ENCODE measurements around the gene ZNF683. TPM values are rescaled to one million over a fixed set of nuclear protein-coding genes. Genes with fewer than 3 reads are reported as not detected.
A peak's percentile ranks its signal among the peaks of the same experiment; 100 is the strongest.

Gene ZNF683
- total and polyA plus RNA-seq, 9 of the 15 experiments (the other 6 are each of a cell fraction or from before 2014, with no cell fraction given) = not detected

DNA sequence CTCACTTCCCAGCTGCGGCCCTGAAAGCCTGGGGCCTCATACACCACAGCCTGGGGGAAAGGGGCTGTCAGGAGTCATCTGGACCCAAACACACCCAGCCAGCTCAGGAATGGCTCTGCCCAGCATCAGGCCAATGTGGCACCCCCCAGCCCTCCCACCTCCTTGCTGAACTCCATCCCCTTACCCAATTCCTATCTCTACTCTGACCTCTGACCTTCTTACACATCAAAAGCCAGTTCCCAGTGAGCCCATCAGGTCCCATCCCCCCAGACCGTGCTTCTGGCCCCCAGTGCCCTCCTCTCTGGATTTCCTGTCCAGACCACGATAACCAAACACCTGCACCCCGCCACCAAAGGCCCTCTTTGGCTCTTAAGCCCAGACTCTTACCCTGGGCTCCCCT is 34.9 kb downstream of the ZNF683 start:
- FAIRE-seq (no peak), DNase-seq (ENCODE audit: extremely low read depth in 1 of 4, low spot score in 3 of 4) (no peak), ATAC-seq (no peak)
- WGBS (ENCODE audit: insufficient coverage, low coverage, missing lambda C conversion rate) = 85% methylated on average over 4 of the region's 4 CpGs
- intact Hi-C loops (cut with micrococcal nuclease) = no loop called here
- Histone ChIP-seq H2AFZ (ENCODE audit: low read depth, low read length) (peak overlapping the region; percentile 98), H3K9me3 (replicated peaks; ENCODE audit: control insufficient read depth, insufficient read depth, low read depth, low read length) (no peaks in the 10 kb centered on the region), H3K4me3 (no peak overlapping the region), H4K20me1 (replicated peaks; ENCODE audit: control insufficient read depth, insufficient read depth, low read length) (no peaks in the 10 kb centered on the region), H3K9ac (ENCODE audit: insufficient read depth in 1 of 2, low read depth in 2 of 2, low read length in 2 of 2) (peak overlapping the region; percentile 80 to 95; a peak in 3 of 4 replicates), H3K4me1 (replicated peaks in 1 of 2; ENCODE audit: control insufficient read depth in 2 of 2, insufficient read depth in 2 of 2, low read length in 2 of 2) (peaks cover 14 to 21% of the 10 kb centered on the region in 2 experiments), H3K27me3 (ENCODE audit: control insufficient read depth in 2 of 2, insufficient read depth in 2 of 2, low read length in 2 of 2) (no peaks in the 10 kb centered on the region), H3K36me3 (ENCODE audit: control insufficient read depth, insufficient read depth, low read length) (no peaks in the 10 kb centered on the region), H3K27ac (ENCODE audit: extremely low read depth, low read depth, low read length) (peak overlapping the region; percentile 85; the same call in 2 of the 3 replicates), H3K4me2 (ENCODE audit: insufficient read depth, low read length) (no peak overlapping the region), H3K79me2 (ENCODE audit: control insufficient read depth, insufficient read depth, low read length) (no peaks in the 10 kb centered on the region), H3K9me1 (ENCODE audit: control insufficient read depth, insufficient read depth, low read length) (peaks cover 4% of the 10 kb centered on the region)
- POLR2A ChIA-PET = interaction anchor here (0.8 to 3.1 kb wide), 6 partner anchors 8 to 92 kb away, joined by 3 to 24 read pairs (median 5); no protein-coding TSS in a partner anchor
- CTCF ChIA-PET (ENCODE audit: low intra/inter-chr PET ratio) = no interaction called here
- TF ChIP-seq IRF9 (tag; IDR thresholded peaks at IDR 0.05) = 0 out of 2 replicates have a peak, but pooled peaks have one; percentile 65
- no peak for TF ChIP-seq JUND (IDR thresholded peaks at IDR 0.05; ENCODE audit: borderline replicate concordance, low read depth, low read length)
- no peak for TF ChIP-seq JUND (tag; IDR thresholded peaks at IDR 0.05; ENCODE audit: borderline replicate concordance, low read depth, low read length)
- TF ChIP-seq ZNF583 (CRISPR knock-in tag; IDR thresholded peaks at IDR 0.05) = no peak
- TF ChIP-seq NR2C2 (CRISPR knock-in tag; IDR thresholded peaks at IDR 0.05) = 0 out of 2 replicates have a peak, but pooled peaks have one; percentile 32
- no peak for TF ChIP-seq NR2C2 (tag; IDR thresholded peaks at IDR 0.05)
- peak; percentile 12; the same call in 1 of the 2 replicates for TF ChIP-seq ZBTB9 (CRISPR knock-in tag; IDR thresholded peaks at IDR 0.05)
- TF ChIP-seq PTRF (tag; IDR thresholded peaks at IDR 0.05) = peak; percentile 37; the same call in 1 of the 2 replicates
- TF ChIP-seq, protein P1, sequence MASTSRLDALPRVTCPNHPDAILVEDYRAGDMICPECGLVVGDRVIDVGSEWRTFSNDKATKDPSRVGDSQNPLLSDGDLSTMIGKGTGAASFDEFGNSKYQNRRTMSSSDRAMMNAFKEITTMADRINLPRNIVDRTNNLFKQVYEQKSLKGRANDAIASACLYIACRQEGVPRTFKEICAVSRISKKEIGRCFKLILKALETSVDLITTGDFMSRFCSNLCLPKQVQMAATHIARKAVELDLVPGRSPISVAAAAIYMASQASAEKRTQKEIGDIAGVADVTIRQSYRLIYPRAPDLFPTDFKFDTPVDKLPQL (IDR thresholded peaks at IDR 0.05; ENCODE audit: extremely low read depth, insufficient read length) = no peak
- peak; percentile 77 for TF ChIP-seq NR2C1 (IDR thresholded peaks at IDR 0.05)
- peak; percentile 85 for TF ChIP-seq NR2C1 (tag; IDR thresholded peaks at IDR 0.05)
- no peak for TF ChIP-seq FOXK2 (conservative IDR thresholded peaks at IDR 0.05 in 1 of 2, IDR thresholded peaks at IDR 0.05 in 1 of 2; ENCODE audit: low read depth in 2 of 2)
- 0 out of 2 replicates have a peak, but pooled peaks have one; percentile 12 for TF ChIP-seq HBP1 (CRISPR knock-in tag; IDR thresholded peaks at IDR 0.05)
- peak; percentile 60; the same call in 1 of the 2 replicates for TF ChIP-seq TAF7 (tag; IDR thresholded peaks at IDR 0.05)
- no TSS peak for BruUV-seq (replicated peaks)
- in situ Hi-C loops (cut with MboI) = no loop called here
